NCI-H69 (cell line): ENCODE results near the gene MRPS5.
A peak's percentile ranks its signal among the peaks of the same experiment; 100 is the strongest.
"Not testable (repeated sequence)": the region's sequence is repeated elsewhere in the genome, so short reads cannot be mapped to it uniquely, and the experiment has no call there.

Experiments used
- DNase-seq: peaks from one replicate; lab custom pipeline; 2025; lab: John Stamatoyannopoulos, UW

Gene MRPS5

DNA sequence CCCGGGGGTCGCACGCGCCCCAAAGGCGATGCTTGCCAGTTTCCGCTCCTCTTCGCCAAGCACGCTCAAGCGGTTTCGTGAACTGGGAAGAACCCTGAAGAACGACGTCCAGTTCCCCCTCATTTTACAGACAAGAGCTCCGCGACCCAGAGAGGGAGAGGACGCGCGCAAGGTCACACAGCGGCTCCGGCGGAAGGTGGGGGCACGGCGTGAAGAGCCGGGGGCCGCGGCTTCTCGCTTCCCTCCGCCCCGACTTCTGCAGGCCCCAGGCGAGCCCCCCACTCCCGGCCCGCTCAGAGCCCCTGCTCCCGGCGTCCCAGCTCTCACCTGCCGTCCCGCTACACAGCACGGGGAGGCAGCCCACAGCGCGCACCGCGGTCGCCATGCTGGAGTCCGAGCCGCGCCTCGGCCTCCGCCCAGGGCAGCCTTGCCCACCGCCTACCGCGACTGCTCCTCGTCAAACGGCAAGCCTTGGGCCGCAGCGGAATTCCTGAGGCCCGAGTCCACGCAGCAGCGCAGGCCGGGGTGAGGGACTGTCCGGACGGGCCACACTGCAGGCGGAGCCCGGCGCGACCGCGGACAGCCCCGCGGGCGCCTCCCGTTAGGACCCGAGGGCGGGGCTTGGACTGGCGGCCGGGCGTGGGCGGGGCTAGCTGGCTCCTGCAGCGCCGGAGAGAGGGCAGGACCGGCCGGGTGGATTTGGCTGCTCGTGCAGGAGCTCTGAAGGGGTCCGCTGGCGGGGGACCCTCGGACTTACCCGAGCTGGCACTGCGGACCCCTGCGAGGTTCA, at the start of gene MRPS5:
TSS of gene MRPS5 (minus strand) at position 402 of the 790 bp plus-strand sequence. CDS start at position 385, 17 bp downstream.
- peak; percentile 78 for DNase-seq

DNA sequence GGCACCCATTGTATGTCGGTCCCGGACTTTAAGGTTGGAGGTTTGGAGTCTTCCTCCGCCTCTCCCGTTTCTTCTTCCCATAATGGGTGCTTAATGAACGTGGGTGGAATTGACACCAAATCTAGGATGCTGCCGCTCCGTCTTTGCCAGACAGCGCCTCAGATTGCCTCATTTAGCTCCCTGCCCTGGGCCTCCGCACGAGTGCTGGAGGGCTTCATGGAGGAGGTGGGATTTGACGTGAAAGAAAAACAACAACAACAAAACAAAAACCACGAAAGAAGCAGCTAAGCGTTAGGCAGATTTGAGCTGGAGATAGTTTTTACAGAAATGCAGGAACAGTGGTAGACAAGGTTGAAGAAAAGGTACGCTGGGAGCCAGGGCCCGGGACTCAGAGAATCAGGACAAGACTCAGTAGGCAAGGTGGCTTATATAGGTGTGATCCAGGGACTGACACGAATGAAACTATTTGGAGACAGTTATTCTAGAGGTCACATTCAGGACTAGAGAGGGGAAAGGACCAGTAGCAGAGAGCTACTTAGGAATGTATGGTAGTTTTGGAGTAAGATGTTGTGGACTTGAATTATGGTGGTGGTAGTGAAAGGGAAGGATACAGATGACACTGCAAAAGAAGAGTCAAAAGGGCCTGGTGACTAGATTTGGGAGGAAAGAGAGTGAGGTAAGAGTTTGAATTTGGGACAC, 44.6 kb upstream of the MRPS5 start:
- DNase-seq: no peak

DNA sequence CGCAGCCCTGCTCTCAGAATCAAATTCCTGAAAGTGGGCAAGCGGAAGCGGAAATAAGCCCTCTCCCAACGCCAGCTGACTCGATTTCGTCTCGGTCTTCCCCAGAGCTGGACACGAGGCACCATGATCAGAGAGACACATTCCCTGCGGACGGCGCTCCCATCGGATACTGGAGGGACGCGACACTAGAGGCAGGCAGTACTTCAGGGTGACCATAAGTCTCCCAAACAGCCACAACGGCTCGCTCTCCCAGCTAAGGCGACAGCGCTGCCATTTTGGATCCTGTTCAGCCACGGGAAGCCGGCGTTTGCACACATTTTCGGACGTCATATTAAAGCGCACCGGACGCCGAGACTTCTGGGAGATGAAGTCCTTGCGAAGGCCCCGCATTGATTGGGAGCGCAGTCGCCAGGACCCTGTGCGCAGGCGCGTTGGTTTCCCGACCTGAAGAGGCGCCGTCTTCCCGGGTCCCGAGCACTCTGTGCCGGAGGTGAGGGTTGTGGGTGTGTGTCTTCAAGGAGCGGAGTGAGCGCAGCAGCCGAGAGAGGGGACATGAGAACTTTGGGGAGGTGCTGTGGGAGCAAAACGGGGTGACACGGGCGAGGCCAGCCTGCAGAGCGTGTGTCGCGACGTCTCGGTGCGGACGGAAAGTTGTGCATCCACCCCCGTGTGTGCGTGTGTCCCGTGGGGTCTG, 43.9 kb upstream of the MRPS5 start, which contains the start of gene ZNF2:
TSS of gene ZNF2 (plus strand) at position 439 of the 694 bp plus-strand sequence. CDS start 10,418 bp downstream, outside the sequence.
- DNase-seq: peak; percentile 96

DNA sequence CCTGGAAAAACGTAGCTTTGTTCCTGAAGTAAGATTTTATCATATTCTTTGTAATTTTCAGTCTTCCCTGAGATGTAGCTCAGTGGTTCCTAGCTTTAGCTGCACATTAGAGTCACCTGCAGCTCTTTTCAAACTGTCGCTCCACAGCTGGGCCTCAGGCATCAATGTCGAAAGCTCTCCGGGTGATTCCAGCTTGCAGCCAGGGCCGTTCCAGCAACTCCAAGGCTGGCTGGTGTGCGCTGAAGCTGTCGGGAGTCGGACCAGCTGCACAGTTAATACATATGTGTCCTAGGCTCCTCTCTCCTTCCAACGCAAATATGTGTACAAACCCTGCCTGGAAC, 43.4 kb upstream of the MRPS5 start:
- DNase-seq: no peak

DNA sequence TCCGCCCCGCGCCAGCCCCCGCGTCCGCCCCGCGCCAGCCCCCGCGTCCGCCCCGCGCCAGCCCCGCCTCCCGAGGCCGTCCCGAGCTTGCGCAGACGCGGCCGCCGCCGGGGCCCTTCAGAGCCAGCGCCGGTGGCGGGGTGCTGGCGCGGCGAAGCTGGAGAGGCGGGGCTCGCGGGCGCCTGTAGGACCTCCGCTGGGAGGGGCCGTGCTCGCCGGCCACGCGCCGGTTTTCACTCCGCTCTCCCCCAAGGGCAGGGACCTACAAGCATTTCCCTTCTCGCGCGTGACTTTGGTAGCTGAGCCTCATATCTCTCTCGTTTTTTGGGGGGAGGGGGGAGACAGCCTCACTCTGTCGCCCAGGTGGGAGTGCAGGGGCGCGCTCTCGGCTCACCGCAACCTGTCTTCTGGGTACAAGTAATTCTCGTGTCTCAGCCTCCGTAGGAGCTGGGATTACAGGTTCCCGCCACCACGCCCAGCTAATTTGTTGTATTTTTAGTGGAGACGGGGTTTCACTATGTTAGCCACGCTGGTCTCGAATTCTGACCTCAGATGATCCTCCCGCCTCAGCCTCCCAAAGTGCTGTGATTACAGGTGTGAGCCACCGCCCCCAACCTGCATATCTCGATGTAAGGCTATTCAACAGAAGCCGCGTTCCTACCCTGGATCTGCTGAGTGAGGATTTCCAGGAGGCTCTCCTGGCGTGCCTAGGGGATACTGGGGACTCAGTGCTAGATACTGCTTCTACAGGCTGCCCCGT, 38.3 kb upstream of the MRPS5 start, which contains the start of gene ZNF514:
TSS of gene ZNF514 (minus strand) at position 159 of the 760 bp plus-strand sequence. CDS start 6,595 bp downstream, outside the sequence.
- DNase-seq: peak; percentile 82

DNA sequence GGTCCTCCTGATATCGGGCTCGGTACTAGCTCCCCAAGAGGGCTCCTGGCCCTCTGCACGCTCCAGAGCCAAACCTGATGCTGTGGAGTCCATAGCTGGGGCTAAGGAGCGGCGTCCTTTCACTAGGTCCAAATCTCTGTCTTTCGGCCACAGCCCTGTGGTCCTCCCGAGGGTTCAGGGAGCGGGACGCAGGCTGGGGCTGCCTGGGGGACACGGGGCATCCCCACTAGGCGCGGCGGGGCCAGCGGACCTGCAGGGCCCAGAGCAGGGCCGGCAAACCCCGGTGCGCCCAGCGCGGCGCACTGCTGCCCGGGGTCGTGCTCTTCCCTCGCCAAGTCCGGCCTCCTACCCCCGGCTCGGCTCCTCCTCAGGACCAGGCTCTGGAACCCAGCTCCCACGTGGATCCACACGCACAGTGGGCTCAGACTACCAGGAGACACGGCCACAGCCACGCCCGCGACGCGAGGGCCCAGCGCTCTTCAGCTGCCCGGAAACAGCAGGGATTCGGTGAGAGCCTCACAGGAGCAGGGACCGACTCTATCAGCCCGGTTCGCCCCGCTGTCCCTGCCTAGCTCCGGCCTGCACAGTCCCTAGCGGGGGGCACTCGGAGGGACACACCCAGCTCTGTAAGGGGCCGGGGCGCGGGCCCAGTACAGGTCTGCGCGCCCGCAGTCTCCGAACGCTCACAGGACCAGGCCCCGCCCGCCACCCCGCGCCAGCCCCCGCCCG, 37.4 kb upstream of the MRPS5 start:
- peak; percentile 58 for DNase-seq

DNA sequence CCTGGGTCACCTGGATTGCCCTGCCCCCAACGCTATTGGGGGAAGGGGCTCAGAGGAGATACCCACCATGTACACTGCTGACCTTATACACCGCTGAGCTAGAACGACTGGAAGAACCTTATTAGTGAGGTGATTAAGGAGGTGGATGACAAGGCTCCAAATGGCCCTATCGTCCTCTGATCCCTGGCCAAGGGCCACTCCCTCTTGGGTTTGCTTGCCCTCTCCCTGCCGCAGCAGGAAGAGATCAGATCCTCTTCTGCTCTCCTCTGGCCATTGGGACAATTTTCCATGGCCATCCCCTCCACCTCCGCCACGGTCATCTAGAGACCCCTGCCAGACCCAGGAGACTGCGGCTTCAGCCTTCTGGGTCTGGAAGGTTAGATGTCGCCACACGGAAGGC, 36.8 kb upstream of the MRPS5 start:
- no peak for DNase-seq

DNA sequence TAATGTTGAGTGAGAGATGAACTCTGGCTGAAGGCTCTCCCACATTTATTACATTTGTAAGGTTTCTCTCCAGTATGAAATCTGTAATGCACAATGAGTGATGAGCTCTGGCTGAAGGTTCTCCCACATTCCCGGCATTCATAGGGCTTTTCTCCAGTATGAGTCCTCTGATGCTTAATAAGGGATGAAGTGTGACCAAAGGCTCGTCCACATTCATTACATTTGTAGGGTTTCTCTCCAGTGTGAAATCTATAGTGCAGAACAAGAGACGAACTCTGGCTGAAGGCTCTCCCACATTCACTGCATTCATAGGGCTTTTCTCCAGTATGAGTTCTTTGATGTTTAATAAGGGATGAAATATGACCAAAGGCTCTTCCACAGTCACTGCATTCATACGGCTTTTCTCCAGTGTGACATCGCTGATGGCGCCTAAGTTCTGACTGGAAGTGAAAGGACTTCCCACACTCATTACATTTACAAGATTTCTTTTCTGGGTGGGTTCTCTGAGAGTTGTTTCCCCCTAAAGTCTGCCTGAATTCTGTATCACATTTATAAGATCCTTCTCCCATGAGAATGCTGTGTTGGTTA, 27.9 kb upstream of the MRPS5 start:
- DNase-seq: no peak

DNA sequence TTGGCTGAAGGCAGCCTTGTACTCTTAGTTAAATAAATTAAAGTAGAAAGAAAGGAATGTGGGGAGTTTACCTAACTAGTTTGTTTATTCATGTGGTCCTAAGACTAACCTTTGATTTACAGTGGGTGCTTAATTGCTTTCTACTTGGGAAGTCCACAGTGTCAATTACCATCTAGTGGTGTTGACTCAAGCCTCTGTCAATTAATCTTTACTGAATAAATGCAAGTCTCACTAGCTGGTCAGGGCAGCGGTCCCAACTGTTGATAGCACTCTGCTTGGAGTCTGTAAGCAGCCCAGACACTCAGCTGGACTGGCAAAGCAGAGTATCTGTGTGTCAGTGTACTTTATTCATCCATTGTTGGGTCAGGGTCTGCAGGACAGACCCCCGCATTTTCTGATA, 22.2 kb upstream of the MRPS5 start:
- no peak for DNase-seq

DNA sequence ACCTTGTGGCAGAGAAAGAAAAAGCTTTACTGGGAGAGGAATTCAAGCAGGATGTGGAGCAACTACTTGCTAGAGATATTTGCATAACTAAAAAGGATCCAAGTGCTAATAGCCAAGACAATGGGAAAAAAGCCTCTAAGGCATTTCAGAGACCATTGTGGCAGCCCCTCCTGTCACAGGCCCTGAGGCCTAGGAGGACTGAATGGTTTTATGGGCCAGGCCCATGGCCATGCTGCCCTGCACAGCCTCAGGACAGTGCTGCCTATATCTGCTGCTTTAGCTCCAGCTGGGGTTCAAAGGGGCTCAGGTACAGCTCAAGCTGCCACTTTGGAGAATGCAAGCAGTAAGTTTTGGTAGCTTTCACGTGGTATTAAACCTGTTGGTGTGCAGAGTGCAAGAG, 17.1 kb upstream of the MRPS5 start:
- DNase-seq: no peak

DNA sequence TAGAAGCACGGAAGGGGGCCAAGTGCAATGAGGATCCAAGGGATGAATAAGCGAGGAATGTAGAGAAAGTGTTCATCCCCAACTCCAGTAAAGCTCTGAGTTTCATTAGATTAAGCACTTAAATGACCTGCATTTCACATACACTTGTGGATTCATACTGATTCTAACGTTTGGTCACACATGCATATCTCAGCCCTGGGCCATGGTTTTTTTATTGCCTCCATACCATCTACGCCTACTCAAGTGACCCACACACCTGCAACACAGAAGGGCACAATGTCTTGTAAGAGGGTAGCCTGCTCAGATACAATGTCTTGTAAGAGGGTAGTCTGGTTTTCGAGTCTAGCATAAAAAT, 566 bp upstream of the MRPS5 start:
- DNase-seq: no peak

DNA sequence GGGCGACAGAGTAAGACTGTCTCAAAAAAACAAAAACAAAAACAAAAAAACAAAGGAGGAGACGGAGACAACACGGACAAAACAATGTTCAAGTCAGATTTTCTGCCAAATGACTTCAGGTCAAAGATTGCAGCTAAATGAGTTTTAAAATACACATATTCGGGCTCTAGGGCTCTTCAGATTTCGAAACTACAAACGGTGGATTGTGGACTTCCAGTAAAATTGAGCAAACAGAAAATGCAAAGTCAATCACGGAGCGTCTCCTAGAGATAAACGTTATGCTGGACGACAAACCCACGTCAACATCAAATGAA, 558 bp downstream of the MRPS5 start:
- no peak for DNase-seq

DNA sequence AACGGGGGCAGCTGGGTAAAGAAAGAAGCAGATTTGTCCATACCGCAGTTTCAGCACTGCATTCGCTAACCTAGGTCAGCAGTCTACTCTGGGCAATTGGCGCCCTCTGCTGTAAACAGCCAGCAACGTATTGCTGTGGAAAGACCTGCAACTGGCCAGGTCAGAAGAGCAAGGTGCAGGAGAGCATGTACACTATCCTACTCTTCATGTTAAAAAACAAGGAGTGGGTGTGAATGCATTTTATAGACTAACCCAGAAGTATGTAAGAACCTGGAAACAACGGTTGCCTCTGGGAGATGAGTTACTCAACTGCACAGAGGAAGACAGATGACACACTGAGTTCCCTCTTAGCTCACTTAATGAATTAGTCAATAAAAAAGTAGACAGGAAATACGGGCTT, 6.2 kb downstream of the MRPS5 start:
- peak; percentile 66 for DNase-seq

DNA sequence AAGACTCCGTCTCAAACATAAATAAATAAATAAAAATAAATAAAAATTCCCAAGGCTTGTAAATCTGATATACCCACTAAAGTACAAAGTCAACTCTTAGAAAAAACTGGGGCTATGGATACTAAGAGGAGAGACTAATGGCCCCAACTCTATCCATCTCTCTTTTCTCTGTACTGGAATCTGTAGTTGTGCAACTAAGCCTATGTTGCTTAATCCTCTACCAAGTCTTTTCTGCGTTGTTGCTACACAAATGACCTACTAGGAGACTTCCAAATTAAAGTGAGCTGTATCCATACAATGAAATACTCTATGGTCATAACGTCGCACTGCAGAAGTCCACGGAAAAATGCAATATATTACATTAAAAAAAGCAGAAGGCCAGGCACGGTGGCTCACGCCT, 8.1 kb downstream of the MRPS5 start:
- no peak for DNase-seq

DNA sequence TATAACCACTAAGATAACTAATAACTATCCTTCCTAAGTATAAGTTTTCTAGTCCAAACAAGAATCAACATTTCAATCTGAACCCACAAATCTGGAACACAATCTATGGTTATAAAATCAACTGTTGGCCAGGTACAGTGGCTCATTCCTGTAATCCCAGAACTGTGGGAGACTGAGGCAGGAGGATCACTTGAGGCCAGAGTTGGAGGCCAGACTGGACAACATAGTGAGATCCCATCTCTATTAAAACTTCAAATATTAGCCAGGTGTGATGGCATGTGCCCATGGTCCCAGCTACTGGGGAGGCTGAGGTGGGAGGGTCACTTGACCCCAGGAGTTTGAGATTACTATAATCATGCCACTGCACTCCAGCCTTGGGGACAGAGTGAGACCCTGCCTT, 11.2 kb downstream of the MRPS5 start:
- DNase-seq: no peak

DNA sequence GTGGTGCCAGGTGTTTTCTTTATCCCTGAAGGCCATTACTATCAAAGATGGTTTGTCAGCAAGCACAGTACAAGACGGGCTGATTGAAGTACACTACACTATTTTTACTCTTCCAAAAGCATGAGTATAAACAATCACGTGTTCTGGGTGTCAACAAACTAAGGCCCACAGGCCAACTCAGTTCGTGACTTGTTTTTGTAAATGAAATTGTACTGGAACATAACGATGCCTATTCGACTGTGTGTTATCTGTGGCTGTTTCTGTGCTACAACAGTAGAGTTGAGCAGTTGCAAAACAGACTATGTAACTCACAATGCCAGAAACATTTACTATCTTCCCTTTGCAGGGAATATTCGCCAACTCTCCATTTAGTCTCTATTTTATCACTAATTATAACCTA, 12.3 kb downstream of the MRPS5 start:
- DNase-seq: no peak

DNA sequence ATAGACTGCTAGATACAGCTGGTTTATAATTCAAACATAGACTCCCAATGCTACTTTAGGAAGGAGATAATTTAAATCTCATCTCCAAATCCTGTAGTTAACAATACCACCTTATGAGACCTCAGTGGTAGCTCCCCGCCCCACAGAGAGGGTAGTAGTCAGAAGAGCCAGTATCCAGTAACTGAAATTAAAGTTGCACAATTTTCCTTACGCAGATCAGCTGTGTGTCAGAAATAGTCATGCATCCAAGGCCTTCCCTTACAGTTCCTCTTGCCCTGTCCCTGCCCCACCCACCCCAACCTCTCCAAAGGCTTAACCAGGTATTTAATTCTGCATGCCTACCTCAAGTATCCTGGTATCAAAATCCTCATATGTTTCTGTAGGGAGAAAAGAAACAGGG, 15.5 kb downstream of the MRPS5 start:
- no peak for DNase-seq

DNA sequence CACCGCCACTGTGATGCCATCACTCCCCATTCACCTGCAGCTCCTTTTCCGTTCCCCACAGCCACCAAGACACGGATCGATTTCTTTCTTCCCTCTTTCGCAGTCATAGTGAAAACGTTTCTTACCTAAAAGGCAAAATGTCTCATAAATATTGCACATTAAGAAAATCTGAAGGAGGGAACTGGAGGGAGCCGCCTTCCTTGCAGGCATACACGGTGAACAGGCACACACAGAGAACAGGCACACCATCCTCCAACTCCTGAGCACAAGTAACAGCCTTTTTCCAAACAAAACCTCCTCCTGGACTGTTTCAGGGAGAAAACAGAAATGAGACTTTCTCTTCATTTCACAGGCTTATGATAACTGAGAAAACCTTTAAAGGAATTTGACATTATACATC, 17.0 kb downstream of the MRPS5 start:
- no peak for DNase-seq

DNA sequence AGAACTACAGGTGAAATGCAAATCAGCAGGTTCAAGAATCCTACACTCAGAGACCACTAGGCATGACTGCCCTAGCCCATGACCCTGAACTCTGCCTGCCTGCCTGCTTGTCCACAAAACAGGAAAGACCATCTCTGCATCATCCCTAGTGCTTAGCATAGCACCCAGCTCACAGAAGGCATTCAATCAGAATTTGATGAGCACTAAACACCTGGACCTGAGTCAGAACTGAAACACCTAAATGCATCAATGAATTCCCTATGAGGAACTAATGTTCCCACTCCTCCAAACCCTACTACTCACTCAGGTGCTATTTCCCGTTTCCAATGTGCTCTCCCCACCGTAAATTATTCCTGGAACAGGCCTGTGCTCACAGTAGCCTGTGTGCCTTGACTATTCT, 21.7 kb downstream of the MRPS5 start:
- DNase-seq: no peak

DNA sequence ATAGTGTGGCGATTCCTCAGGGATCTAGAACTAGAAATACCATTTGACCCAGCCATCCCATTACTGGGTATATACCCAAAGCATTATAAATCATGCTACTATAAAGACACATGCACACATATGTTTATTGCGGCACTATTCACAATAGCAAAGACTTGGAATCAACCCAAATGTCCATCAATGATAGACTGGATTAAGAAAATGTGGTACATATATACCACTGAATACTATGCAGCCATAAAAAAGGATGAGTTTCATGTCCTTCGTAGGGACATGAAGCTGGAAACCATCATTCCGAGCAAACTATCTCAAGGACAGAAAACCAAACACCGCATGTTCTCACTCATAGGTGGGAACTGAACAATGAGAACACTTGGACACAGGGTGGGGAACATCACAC, 23.3 kb downstream of the MRPS5 start:
- DNase-seq: not testable (repeated sequence)

DNA sequence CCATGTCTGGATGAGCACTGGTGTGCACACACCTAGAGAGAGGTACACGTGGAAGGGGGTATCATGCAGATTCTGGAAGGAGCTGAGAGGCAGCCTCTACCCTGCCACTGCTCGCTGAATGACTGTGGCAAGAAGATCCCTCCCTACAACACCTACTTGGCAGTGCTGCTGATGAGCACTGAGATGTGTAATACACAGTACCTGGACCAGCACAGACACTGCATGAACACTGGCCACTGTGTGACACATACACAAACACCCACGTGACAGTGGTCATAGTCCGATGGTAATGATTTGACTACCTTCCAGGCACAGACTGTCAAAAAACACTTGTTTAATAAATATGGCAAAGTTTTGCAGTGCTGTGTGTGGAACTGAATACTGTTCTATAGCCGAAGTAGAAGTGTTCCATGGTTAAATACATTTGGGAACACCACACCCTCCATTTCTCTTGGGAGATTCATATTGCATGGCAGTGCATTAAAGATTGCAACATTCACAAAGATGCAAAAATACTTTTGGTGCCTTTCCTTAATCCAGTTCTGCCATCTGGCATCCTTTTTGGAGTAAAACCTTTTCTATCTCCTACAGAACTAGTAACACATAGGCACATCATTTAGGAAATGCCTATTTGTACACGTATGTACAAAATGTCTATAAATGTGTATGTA, 29.6 kb downstream of the MRPS5 start:
- no peak for DNase-seq
